HEK293 (cell line): ENCODE measurements around the gene OR2W1.

Experiments
- CTCF ChIA-PET: fragments of 350-600 bp; formaldehyde crosslinking; extraction: SDS; loops from one replicate; lab custom pipeline; 2021; ENCODE audit warnings: antibody characterized with exemption; lab: Yijun Ruan, JAX
- POLR2A ChIA-PET: fragments of 300-600 bp; formaldehyde crosslinking; extraction: SDS; loops from one replicate; lab custom pipeline; 2020; ENCODE audit warnings: antibody characterized with exemption, inconsistent platforms; lab: Yijun Ruan, JAX
- H3K27ac ChIP-seq: fragments of 200-500 bp; sonication (Bioruptor generic); 2 replicates; pipeline ENCODE4 v1.5.1; 2014; ENCODE audit warnings: low read depth, low read length, control low read depth, inconsistent platforms; ENCODE audit errors: extremely low read depth
- H3K36me3 ChIP-seq, 2 experiments: fragments of 200-500 bp in 1 of 2; sonication (Bioruptor generic) in 1 of 2; 1 replicate in 1 of 2; 2 replicates in 1 of 2; pipeline ENCODE4 v1.5.1; 2014 to 2017; ENCODE audit warnings: inconsistent platforms in 2 of 2, low read length in 2 of 2; ENCODE audit not compliant: control insufficient read depth in 2 of 2, insufficient read depth in 1 of 2
- H3K4me1 ChIP-seq: fragments of 200-500 bp; sonication (Bioruptor generic); 2 replicates; pipeline ENCODE4 v1.5.1; 2014; ENCODE audit warnings: mild to moderate bottlenecking, low read length, inconsistent platforms; ENCODE audit not compliant: control insufficient read depth, insufficient read depth
- H3K4me3 ChIP-seq: 2 replicates; pipeline ENCODE4 v1.5.1; 2011; ENCODE audit warnings: low read depth, mild to moderate bottlenecking, control low read depth, low read length, moderate library complexity
- H3K9me3 ChIP-seq: fragments of 200-500 bp; sonication (Bioruptor generic); 2 replicates; pipeline ENCODE4 v1.5.1; 2014; ENCODE audit warnings: low read depth, low read length, inconsistent platforms; ENCODE audit not compliant: control insufficient read depth, insufficient read depth
- CTCF ChIP-seq: fragments of 450-650 bp; formaldehyde crosslinking; IDR thresholded peaks from 2 replicates; pipeline ENCODE4 v1.5.1; 2016; ENCODE audit warnings: missing biosample characterization, missing genetic modification characterization
- GLI2 ChIP-seq: fragments of 450-650 bp; formaldehyde crosslinking; IDR thresholded peaks from 2 replicates; pipeline ENCODE4; 2017; ENCODE audit warnings: missing biosample characterization, missing genetic modification characterization, low read depth, borderline replicate concordance
- KLF9 ChIP-seq: fragments of 450-650 bp; formaldehyde crosslinking; IDR thresholded peaks from 2 replicates; pipeline ENCODE4 v1.5.1; 2016; ENCODE audit warnings: missing biosample characterization, missing genetic modification characterization, low read depth
- OSR2 ChIP-seq: fragments of 450-650 bp; formaldehyde crosslinking; IDR thresholded peaks from 2 replicates; pipeline ENCODE4 v1.5.1; 2016; ENCODE audit warnings: missing biosample characterization, missing genetic modification characterization
- OVOL3 ChIP-seq: fragments of 450-650 bp; formaldehyde crosslinking; IDR thresholded peaks from 2 replicates; pipeline ENCODE4 v1.5.1; 2016; ENCODE audit warnings: missing biosample characterization, missing genetic modification characterization
- PRDM1 ChIP-seq: fragments of 450-650 bp; formaldehyde crosslinking; IDR thresholded peaks from 2 replicates; pipeline ENCODE4; 2016; ENCODE audit warnings: missing biosample characterization, missing genetic modification characterization
- SETDB1 ChIP-seq: IDR thresholded peaks from one replicate; pipeline ENCODE4 v1.6.1; 2017; ENCODE audit warnings: mild to moderate bottlenecking, low read length, moderate library complexity, mixed read lengths; ENCODE audit not compliant: insufficient read length
- ZBTB10 ChIP-seq: fragments of 450-650 bp; formaldehyde crosslinking; IDR thresholded peaks from 2 replicates; pipeline ENCODE4 v1.5.1; 2016; ENCODE audit warnings: missing biosample characterization, missing genetic modification characterization
- ZBTB8A ChIP-seq: fragments of 450-650 bp; formaldehyde crosslinking; IDR thresholded peaks from 2 replicates; pipeline ENCODE4 v1.5.1; 2016; ENCODE audit warnings: missing biosample characterization, missing genetic modification characterization
- ZNF155 ChIP-seq: fragments of 450-650 bp; formaldehyde crosslinking; IDR thresholded peaks from 2 replicates; pipeline ENCODE4 v1.5.1; 2016; ENCODE audit warnings: missing biosample characterization, missing genetic modification characterization
- ZNF248 ChIP-seq: fragments of 450-650 bp; formaldehyde crosslinking; IDR thresholded peaks from 2 replicates; pipeline ENCODE4 v1.5.1; 2017; ENCODE audit warnings: missing biosample characterization, missing genetic modification characterization
- ZNF292 ChIP-seq: fragments of 450-650 bp; formaldehyde crosslinking; IDR thresholded peaks from 2 replicates; pipeline ENCODE4 v1.5.1; 2016; ENCODE audit warnings: low read depth, missing biosample characterization, missing genetic modification characterization, borderline replicate concordance
- ZNF311 ChIP-seq: fragments of 450-650 bp; formaldehyde crosslinking; IDR thresholded peaks from 2 replicates; pipeline ENCODE4 v1.5.1; 2017; ENCODE audit warnings: missing biosample characterization, missing genetic modification characterization, borderline replicate concordance
- ZNF366 ChIP-seq: fragments of 450-650 bp; formaldehyde crosslinking; conservative IDR thresholded peaks from 2 replicates; pipeline ENCODE4 v1.5.1; 2016; ENCODE audit warnings: missing biosample characterization, missing genetic modification characterization
- ZNF37A ChIP-seq: fragments of 450-650 bp; IDR thresholded peaks from 2 replicates; pipeline ENCODE4 v1.5.1; 2018; ENCODE audit warnings: missing biosample characterization, missing genetic modification characterization
- ZNF513 ChIP-seq: fragments of 450-650 bp; IDR thresholded peaks from 2 replicates; pipeline ENCODE4 v1.5.1; 2018; ENCODE audit warnings: missing biosample characterization, missing genetic modification characterization
- ZNF530 ChIP-seq: fragments of 450-650 bp; formaldehyde crosslinking; IDR thresholded peaks from 2 replicates; pipeline ENCODE4 v1.5.1; 2016; ENCODE audit warnings: low read depth, missing biosample characterization, missing genetic modification characterization
- ZNF629 ChIP-seq: fragments of 450-650 bp; formaldehyde crosslinking; IDR thresholded peaks from 2 replicates; pipeline ENCODE4 v1.5.1; 2017; ENCODE audit warnings: missing biosample characterization, missing genetic modification characterization
- ZNF654 ChIP-seq: fragments of 450-650 bp; formaldehyde crosslinking; IDR thresholded peaks from 2 replicates; pipeline ENCODE4 v1.5.1; 2016; ENCODE audit warnings: low read depth, missing biosample characterization, missing genetic modification characterization
- ZNF660 ChIP-seq: fragments of 450-650 bp; IDR thresholded peaks from 2 replicates; pipeline ENCODE4 v1.5.1; 2018; ENCODE audit warnings: missing biosample characterization, mild to moderate bottlenecking, missing genetic modification characterization
- TF ChIP-seq, protein P1 (sequence below): fragments of 450-650 bp; formaldehyde crosslinking; IDR thresholded peaks from 2 replicates; pipeline ENCODE4 v1.5.1; 2016; ENCODE audit warnings: missing biosample characterization, missing genetic modification characterization

The OR2W1 gene

GRCh38 chr6:29081312-29081711, 36.3 kb upstream of the OR2W1 start:
- no peaks in the 10 kb centered on the region for H3K36me3 ChIP-seq
- no peaks in the 10 kb centered on the region for H3K4me1 ChIP-seq
- H3K27ac ChIP-seq, result no peak overlapping the region
- H3K9me3 ChIP-seq, result no peaks in the 10 kb centered on the region
- H3K4me3 ChIP-seq, result no peak overlapping the region
- no peak for TF ChIP-seq KLF9 (tag by site-specific recombination)
- TF ChIP-seq ZNF530, result no peak
- TF ChIP-seq PRDM1 (tag by site-specific recombination), result peak; percentile 50; the same call in 1 of the 2 replicates
- TF ChIP-seq ZNF660 (tag by site-specific recombination), result no peak
- no peak for TF ChIP-seq GLI2
- no peak for TF ChIP-seq OSR2
- no peak for TF ChIP-seq OVOL3 (tag by site-specific recombination)
- no peak for TF ChIP-seq ZNF292 (tag by site-specific recombination)
- TF ChIP-seq SETDB1, result no peak
- no peak for TF ChIP-seq ZBTB8A (tag by site-specific recombination)
- TF ChIP-seq ZNF37A (tag by site-specific recombination), result no peak
- no peak for TF ChIP-seq ZNF513 (tag by site-specific recombination)
- TF ChIP-seq ZBTB10, result no peak
- TF ChIP-seq ZNF155 (tag by site-specific recombination), result no peak
- TF ChIP-seq ZNF366 (tag by site-specific recombination), result peak; percentile 89
- TF ChIP-seq, all 188 proteins: peak for 2
- CTCF ChIA-PET, result no interaction called here
- POLR2A ChIA-PET, result no interaction called here

DNA sequence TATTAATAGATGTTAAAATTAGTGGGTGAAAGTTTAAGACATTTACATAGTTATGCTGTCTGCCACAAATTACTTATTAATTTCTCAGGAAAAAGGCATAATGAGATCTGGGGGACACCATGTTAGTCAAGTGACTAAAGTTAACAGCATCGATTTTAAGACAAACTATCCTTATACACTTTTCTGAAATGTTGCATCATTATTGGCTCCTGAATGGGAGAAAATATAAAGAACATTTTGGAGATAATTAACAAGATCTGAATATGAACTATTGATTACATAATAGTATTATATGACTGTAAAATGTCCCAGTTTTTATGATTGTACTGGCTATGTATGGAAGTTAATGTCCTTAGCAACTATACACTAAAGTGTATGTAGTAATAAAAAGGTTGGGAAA, 34.2 kb upstream of the OR2W1 start:
- Histone ChIP-seq H3K36me3 (no peaks in the 10 kb centered on the region), H3K4me3 (no peak overlapping the region), H3K4me1 (no peaks in the 10 kb centered on the region), H3K27ac (no peak overlapping the region), H3K9me3 (no peaks in the 10 kb centered on the region)
- ChIA-PET CTCF (interaction anchor here (0.6 kb wide), 1 partner anchor 1866 kb away, joined by 3 read pairs; no protein-coding TSS in a partner anchor), POLR2A (no interaction called here)
- TF ChIP-seq KLF9 (tag by site-specific recombination), result no peak
- no peak for TF ChIP-seq ZNF629 (tag by site-specific recombination)
- no peak for TF ChIP-seq ZNF311 (tag by site-specific recombination)
- no peak for TF ChIP-seq ZNF248 (tag by site-specific recombination)

DNA sequence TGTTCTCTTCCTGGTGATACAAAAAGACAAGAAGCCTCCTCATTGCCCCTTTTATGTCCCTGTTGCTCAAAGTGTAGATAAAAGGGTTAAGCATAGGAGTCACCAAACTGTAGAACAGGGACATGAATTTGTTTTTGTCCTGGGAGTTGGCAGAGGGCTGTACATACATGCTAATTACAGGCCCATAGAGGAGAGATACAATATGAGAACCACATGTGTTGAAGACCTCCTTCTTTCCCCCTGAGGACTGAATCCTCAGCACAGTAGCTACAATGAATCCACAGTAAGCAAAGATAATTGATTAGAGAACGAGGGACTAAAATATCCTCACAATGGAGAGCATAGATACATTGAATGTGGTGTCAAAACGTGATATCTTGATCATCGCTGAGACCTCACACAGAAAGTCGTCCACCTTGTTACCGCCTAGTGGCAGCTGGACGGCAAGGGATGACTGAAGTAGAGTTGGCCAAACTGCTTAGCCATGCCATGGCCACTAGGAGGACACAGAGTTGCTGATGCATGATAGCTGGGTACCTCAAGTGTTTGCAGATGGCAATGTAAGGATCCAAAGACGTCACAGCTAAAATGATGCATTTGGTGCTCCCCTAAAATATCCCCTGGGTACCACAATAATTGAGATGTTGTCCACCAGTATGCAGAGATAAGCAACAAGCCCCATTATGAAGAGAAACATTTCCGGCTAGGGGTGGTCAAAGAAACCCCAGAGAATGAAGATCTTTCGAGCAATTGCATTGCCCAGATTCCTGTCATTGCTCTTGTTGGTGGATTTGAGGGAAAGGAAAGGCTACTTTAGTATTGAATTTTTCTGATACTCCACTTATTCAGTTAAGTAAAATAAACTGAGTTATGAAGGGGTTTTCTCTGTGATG, 27.1 kb upstream of the OR2W1 start:
- POLR2A ChIA-PET, result no interaction called here
- CTCF ChIA-PET, result interaction anchor here (0.6 to 2.0 kb wide), 19 partner anchors 12 to 528 kb away, joined by 3 to 10 read pairs (median 3); partner anchors contain the start of gene OR12D1
- Histone ChIP-seq H3K4me3 (no peak overlapping the region), H3K4me1 (no peaks in the 10 kb centered on the region), H3K9me3 (no peaks in the 10 kb centered on the region), H3K27ac (no peak overlapping the region), H3K36me3 (no peaks in the 10 kb centered on the region)
- TF ChIP-seq CTCF (peak; percentile 66; the same call in 1 of the 2 replicates), ZNF654 (tag by site-specific recombination) (peak; percentile 26; the same call in 1 of the 2 replicates)
- TF ChIP-seq, protein P1, sequence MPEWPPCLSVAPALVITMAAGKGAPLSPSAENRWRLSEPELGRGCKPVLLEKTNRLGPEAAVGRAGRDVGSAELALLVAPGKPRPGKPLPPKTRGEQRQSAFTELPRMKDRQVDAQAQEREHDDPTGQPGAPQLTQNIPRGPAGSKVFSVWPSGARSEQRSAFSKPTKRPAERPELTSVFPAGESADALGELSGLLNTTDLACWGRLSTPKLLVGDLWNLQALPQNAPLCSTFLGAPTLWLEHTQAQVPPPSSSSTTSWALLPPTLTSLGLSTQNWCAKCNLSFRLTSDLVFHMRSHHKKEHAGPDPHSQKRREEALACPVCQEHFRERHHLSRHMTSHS (tag by site-specific recombination), result no peak
